Activated T-cell treated with anti-CD3 and anti-CD28 coated beads, Interleukin-2, amount 50 U/mL, for 72 hours (primary cell): ENCODE data around the gene ZFAND2B. TPM values are rescaled to one million over a fixed set of nuclear protein-coding genes. Genes with fewer than 3 reads are reported as not detected.

Experiments
- ATAC-seq, 2 donors: fragments of 150-1000 bp; cut with Tn5 transposase; replicated peaks in 1 of 2; 2 replicates each; pipeline ENCODE4 v1.10.0; 2021; ENCODE audit warnings: moderate library complexity in 2 of 2, mild to moderate bottlenecking in 1 of 2
- DNase-seq, 2 donors: peaks; one replicate each; pipeline ENCODE4 v3.0.0; 2021 to 2022; ENCODE audit warnings: mixed read lengths in 1 of 2
- H3K27ac Mint-ChIP-seq: one replicate; pipeline ENCODE4 v1.8.0; 2022; ENCODE audit warnings: mild to moderate bottlenecking, moderate library complexity, mixed read lengths
- H3K27me3 Mint-ChIP-seq: one replicate; pipeline ENCODE4 v1.8.0; 2022; ENCODE audit warnings: low read depth, mixed read lengths
- H3K36me3 Mint-ChIP-seq, 2 donors: one replicate each; pipeline ENCODE4 v1.8.0; 2022; ENCODE audit warnings: mixed read lengths in 2 of 2, mild to moderate bottlenecking in 1 of 2; ENCODE audit not compliant: insufficient read depth in 2 of 2
- H3K4me1 Mint-ChIP-seq: one replicate; pipeline ENCODE4 v1.8.0; 2022; ENCODE audit warnings: low read depth, mixed read lengths
- H3K4me3 Mint-ChIP-seq, 2 donors: one replicate each; pipeline ENCODE4 v1.8.0; 2022; ENCODE audit warnings: mild to moderate bottlenecking in 2 of 2, mixed read lengths in 2 of 2, moderate library complexity in 2 of 2
- H3K9me3 Mint-ChIP-seq, 2 donors: one replicate each; pipeline ENCODE4 v1.8.0; 2022; ENCODE audit warnings: mixed read lengths in 2 of 2
- total RNA-seq, 2 donors: library from RNA; stranded (reverse); gene quantifications; one replicate each; pipeline ENCODE4 v1.2.3, GENCODE V29; 2022

Gene ZFAND2B
- total RNA-seq, 2 donors from 2014 or later = 45.5 to 47.7 TPM

GRCh38 chr2:219225350-219225749 lies 18.8 kb downstream of the ZFAND2B start:
- DNase-seq = no peak
- Mint-ChIP-seq H3K36me3 (peaks cover 13 to 23% of the 10 kb centered on the region in 2 donors), H3K27me3 (no peaks in the 10 kb centered on the region), H3K4me1 (peaks cover 23% of the 10 kb centered on the region), H3K9me3 (no peaks in the 10 kb centered on the region), H3K27ac (no peak overlapping the region), H3K4me3 (no peak overlapping the region)
- no peak for ATAC-seq

- Mint-ChIP-seq H3K4me1 (peaks cover 47% of the 10 kb centered on the region), H3K9me3 (no peaks in the 10 kb centered on the region), H3K4me3 (peak overlapping the region; percentile 83 to 89), H3K36me3 (peaks cover 15 to 27% of the 10 kb centered on the region in 2 donors), H3K27ac (peak overlapping the region; percentile 63), H3K27me3 (no peaks in the 10 kb centered on the region)
- ATAC-seq (no peak), DNase-seq (no peak)
Observed at GRCh38 chr2:219228041-219228910, 21.7 kb downstream of the ZFAND2B start.

- Mint-ChIP-seq H3K4me1 (peaks cover 47% of the 10 kb centered on the region), H3K27me3 (no peaks in the 10 kb centered on the region), H3K4me3 (peak overlapping the region; percentile 83 to 89), H3K9me3 (no peaks in the 10 kb centered on the region), H3K27ac (peak overlapping the region; percentile 63), H3K36me3 (peaks cover 11 to 27% of the 10 kb centered on the region in 2 donors)
- ATAC-seq = peak in 1 of 2 donors; percentile 21
- no peak for DNase-seq
Observed at GRCh38 chr2:219228911-219229304, 22.3 kb downstream of the ZFAND2B start.

- H3K4me1 Mint-ChIP-seq = peaks cover 47% of the 10 kb centered on the region
Observed at GRCh38 chr2:219229305-219230058, 22.9 kb downstream of the ZFAND2B start, which contains the start of the genes ANKZF1 and ATG9A. TSS of gene ANKZF1 (plus strand) at chr2:219229806. CDS start at chr2:219230258, 452 bp downstream. TSS of gene ATG9A (minus strand) at chr2:219229636. CDS start at chr2:219228024, 1,612 bp downstream.

GRCh38 chr2:219230059-219230540 lies 23.5 kb downstream of the ZFAND2B start:
- Mint-ChIP-seq H3K4me3 (peak overlapping the region; percentile 93 to 99), H3K9me3 (no peaks in the 10 kb centered on the region), H3K36me3 (peaks cover 16 to 30% of the 10 kb centered on the region in 2 donors), H3K27ac (peak overlapping the region; percentile 98), H3K27me3 (no peaks in the 10 kb centered on the region), H3K4me1 (peaks cover 47% of the 10 kb centered on the region)
- peak; percentile 24 to 42 for ATAC-seq
- peak; percentile 61 to 68 for DNase-seq

More at GRCh38 chr2:219229305-219230058, 22.9 kb downstream of the ZFAND2B start, which contains the start of the genes ANKZF1 and ATG9A:
- H3K27ac Mint-ChIP-seq = peak within 1 kb of the TSS; percentile 98
- H3K9me3 Mint-ChIP-seq = no peaks in the 10 kb centered on the region
- ATAC-seq = peak; percentile 96 to 98
- H3K4me3 Mint-ChIP-seq = peak within 1 kb of the TSS; percentile 93 to 99
- peak; percentile 98 to 99 for DNase-seq
- H3K36me3 Mint-ChIP-seq = peaks cover 14 to 32% of the 10 kb centered on the region in 2 donors
- no peaks in the 10 kb centered on the region for H3K27me3 Mint-ChIP-seq

GRCh38 chr2:219234331-219234730 lies 27.7 kb downstream of the ZFAND2B start:
- DNase-seq = no peak
- Mint-ChIP-seq H3K27ac (no peak overlapping the region), H3K4me3 (no peak overlapping the region), H3K9me3 (no peaks in the 10 kb centered on the region), H3K4me1 (peaks cover 25% of the 10 kb centered on the region), H3K27me3 (no peaks in the 10 kb centered on the region), H3K36me3 (peaks cover 24 to 33% of the 10 kb centered on the region in 2 donors)
- ATAC-seq = no peak

GRCh38 chr2:219243291-219243761 lies 36.7 kb downstream of the ZFAND2B start:
- H3K36me3 Mint-ChIP-seq = peaks cover 2 to 3% of the 10 kb centered on the region in 2 donors
- H3K4me1 Mint-ChIP-seq = peaks cover 37% of the 10 kb centered on the region
- H3K27me3 Mint-ChIP-seq = no peaks in the 10 kb centered on the region
- no peak overlapping the region for H3K27ac Mint-ChIP-seq
- DNase-seq (no peak), ATAC-seq (no peak)
- peak overlapping the region; percentile 47 to 56 for H3K4me3 Mint-ChIP-seq
- no peaks in the 10 kb centered on the region for H3K9me3 Mint-ChIP-seq

- peaks cover 52% of the 10 kb centered on the region for H3K4me1 Mint-ChIP-seq
- H3K27me3 Mint-ChIP-seq = no peaks in the 10 kb centered on the region
- H3K36me3 Mint-ChIP-seq = peaks cover 2 to 8% of the 10 kb centered on the region in 2 donors
- no peak for DNase-seq
- H3K4me3 Mint-ChIP-seq = peak overlapping the region; percentile 75 to 78
- H3K27ac Mint-ChIP-seq = peak overlapping the region; percentile 70
- H3K9me3 Mint-ChIP-seq = no peaks in the 10 kb centered on the region
- no peak for ATAC-seq
Observed at GRCh38 chr2:219244789-219245147, 38.2 kb downstream of the ZFAND2B start.

GRCh38 chr2:219245148-219245898 lies 38.7 kb downstream of the ZFAND2B start, which contains the start of the genes GLB1L and STK16:
TSS of gene GLB1L (minus strand) at chr2:219245444. CDS start at chr2:219243573, 1,871 bp downstream.
TSS of gene STK16 (plus strand) at chr2:219245479. CDS start at chr2:219246000, 521 bp downstream.
- H3K9me3 Mint-ChIP-seq = no peaks in the 10 kb centered on the region
- H3K36me3 Mint-ChIP-seq = peaks cover 3 to 8% of the 10 kb centered on the region in 2 donors
- peak within 1 kb of the TSS; percentile 98 for H3K27ac Mint-ChIP-seq
- peak; percentile 91 to 94 for DNase-seq
- H3K27me3 Mint-ChIP-seq = no peaks in the 10 kb centered on the region
- ATAC-seq = peak; percentile 80 to 82
- H3K4me3 Mint-ChIP-seq = peak within 1 kb of the TSS; percentile 75 to 78
- peaks cover 57% of the 10 kb centered on the region for H3K4me1 Mint-ChIP-seq

- Mint-ChIP-seq H3K27ac (peak overlapping the region; percentile 98), H3K27me3 (no peaks in the 10 kb centered on the region), H3K9me3 (no peaks in the 10 kb centered on the region), H3K4me1 (peaks cover 63% of the 10 kb centered on the region), H3K4me3 (peak overlapping the region; percentile 75 to 78), H3K36me3 (peaks cover 8% of the 10 kb centered on the region in 2 donors)
- DNase-seq = no peak
- ATAC-seq = no peak
Observed at GRCh38 chr2:219245899-219246230, 39.3 kb downstream of the ZFAND2B start.

- H3K36me3 Mint-ChIP-seq = peaks cover 8 to 11% of the 10 kb centered on the region in 2 donors
- DNase-seq = no peak
- peak overlapping the region; percentile 98 for H3K27ac Mint-ChIP-seq
- H3K4me1 Mint-ChIP-seq = peaks cover 70% of the 10 kb centered on the region
- H3K9me3 Mint-ChIP-seq = no peaks in the 10 kb centered on the region
- no peaks in the 10 kb centered on the region for H3K27me3 Mint-ChIP-seq
- peak overlapping the region; percentile 75 to 78 for H3K4me3 Mint-ChIP-seq
- ATAC-seq = no peak
Observed at GRCh38 chr2:219246559-219246958, 40.0 kb downstream of the ZFAND2B start.
